ENCODE data around the gene CEP128.
"Not testable (repeated sequence)": the region's sequence is repeated elsewhere in the genome, so short reads cannot be mapped to it uniquely, and the experiment has no call there.

Gene CEP128

GRCh38 chr14:80951491-80951890 lies 10.0 kb upstream of the CEP128 start:
- DNase-seq: no peak

GRCh38 chr14:80948291-80948690 lies 6.8 kb upstream of the CEP128 start:
- no peak for DNase-seq

GRCh38 chr14:80946797-80947196 lies 5.3 kb upstream of the CEP128 start:
- DNase-seq: no peak

GRCh38 chr14:80946187-80946586 lies 4.6 kb upstream of the CEP128 start:
- DNase-seq: no peak

- no peak for DNase-seq
These were observed 3.5 kb upstream of the CEP128 start for GRCh38 chr14:80944861-80945617.

GRCh38 chr14:80942191-80942600 lies 658 bp upstream of the CEP128 start:
- no peak for DNase-seq

GRCh38 chr14:80940146-80940545 lies 1.4 kb downstream of the CEP128 start:
- DNase-seq: no peak

GRCh38 chr14:80933686-80934085 lies 7.9 kb downstream of the CEP128 start:
- DNase-seq: no peak

- DNase-seq: no peak
These were observed 8.3 kb downstream of the CEP128 start for GRCh38 chr14:80933282-80933681.

- peak; percentile 58 for DNase-seq
These were observed 10.6 kb downstream of the CEP128 start for GRCh38 chr14:80930836-80931389.

GRCh38 chr14:80930095-80930494 lies 11.4 kb downstream of the CEP128 start:
- no peak for DNase-seq

GRCh38 chr14:80927083-80927989 lies 14.2 kb downstream of the CEP128 start:
- no peak for DNase-seq

- no peak for DNase-seq
These were observed 15.0 kb downstream of the CEP128 start for GRCh38 chr14:80926397-80927082.

GRCh38 chr14:80924365-80925103 lies 17.0 kb downstream of the CEP128 start:
- DNase-seq: no peak

GRCh38 chr14:80923368-80923767 lies 18.2 kb downstream of the CEP128 start:
- no peak for DNase-seq

GRCh38 chr14:80919622-80920021 lies 21.9 kb downstream of the CEP128 start:
- DNase-seq: no peak

- not testable (repeated sequence) for DNase-seq
These were observed 29.5 kb downstream of the CEP128 start for GRCh38 chr14:80912013-80912412.

- no peak for DNase-seq
These were observed 34.6 kb downstream of the CEP128 start for GRCh38 chr14:80906946-80907345.

- no peak for DNase-seq
These were observed 35.2 kb downstream of the CEP128 start for GRCh38 chr14:80906336-80906735.

GRCh38 chr14:80902608-80903007 lies 38.9 kb downstream of the CEP128 start:
- DNase-seq: no peak

- DNase-seq: no peak
These were observed 39.7 kb downstream of the CEP128 start for GRCh38 chr14:80901822-80902221.

GRCh38 chr14:80901260-80901659 lies 40.3 kb downstream of the CEP128 start:
- no peak for DNase-seq
